Stimulated activated CD4-positive, alpha-beta T cell treated with anti-CD3 and anti-CD28 coated beads, Interleukin-4, amount 100 ng/mL, for 1 hour (primary cell): ENCODE results near the gene GOLGA8B.
"Not testable (repeated sequence)": the region's sequence is repeated elsewhere in the genome, so short reads cannot be mapped to it uniquely, and the experiment has no call there.

Experiments used
- DNase-seq: peaks from one replicate; pipeline ENCODE4 v3.0.0-alpha.2; 2020

Gene GOLGA8B

DNA sequence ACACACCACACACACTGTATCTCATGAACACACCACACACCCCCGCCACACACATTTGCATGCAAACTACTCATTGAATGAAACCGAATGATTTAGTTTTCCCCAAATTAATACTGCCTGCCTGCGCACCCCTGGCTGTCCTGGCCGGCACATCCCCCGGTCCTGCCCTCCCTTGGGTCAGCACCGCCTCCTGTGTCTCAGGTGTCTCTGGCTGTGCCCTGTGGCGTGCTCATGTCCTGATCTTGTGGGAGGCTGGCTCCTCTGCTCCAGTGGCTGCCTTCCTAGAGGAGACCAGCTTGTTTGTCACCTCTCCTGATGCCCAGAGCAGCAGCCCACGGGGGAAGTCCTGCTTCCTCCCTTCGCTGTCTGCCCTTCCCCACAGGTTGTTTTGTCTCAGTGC lies 28.7 kb downstream of the GOLGA8B start:
- DNase-seq = not testable (repeated sequence)

GRCh38 chr15:34554126-34554525 lies 29.3 kb downstream of the GOLGA8B start:
- DNase-seq = not testable (repeated sequence)

GRCh38 chr15:34550129-34550528 lies 33.3 kb downstream of the GOLGA8B start:
- not testable (repeated sequence) for DNase-seq

DNA sequence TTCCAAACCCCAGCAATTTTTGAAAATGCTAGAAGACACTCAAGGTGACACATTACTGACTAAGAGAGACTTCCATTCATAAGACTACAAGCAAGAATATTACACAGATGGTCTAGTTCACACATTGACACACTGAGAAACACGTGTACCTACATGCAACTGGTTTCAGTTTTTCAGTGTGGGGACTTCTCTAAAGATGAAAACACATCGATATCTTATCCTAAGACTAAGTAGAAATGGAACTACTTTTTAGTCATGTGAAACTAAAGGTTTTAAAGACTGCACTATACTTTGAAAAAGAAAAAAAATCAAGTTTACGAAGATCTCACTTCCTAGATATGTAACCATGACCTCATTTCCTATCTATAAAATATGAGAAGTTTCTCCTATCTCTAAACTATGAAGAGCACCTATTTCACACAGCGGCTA lies 34.1 kb downstream of the GOLGA8B start:
- not testable (repeated sequence) for DNase-seq

- DNase-seq = not testable (repeated sequence)
These were observed 39.4 kb downstream of the GOLGA8B start for GRCh38 chr15:34543860-34544649.

- not testable (repeated sequence) for DNase-seq
These were observed 47.6 kb downstream of the GOLGA8B start for GRCh38 chr15:34535857-34536256.
